ENCODE measurements around the gene ASNS. TPM values are rescaled to one million over a fixed set of nuclear protein-coding genes. Genes with fewer than 3 reads are reported as not detected.

ASNS gene
- total and polyA plus RNA-seq, 10 of the 15 experiments (the other 5 are each of a cell fraction or from before 2014, with no cell fraction given) = 33.1 to 105 (median 67.4) TPM

GRCh38 chr7:97842006-97842405, 30.2 kb downstream of the ASNS start:
- no peak overlapping the region for H2AFZ ChIP-seq (ENCODE audit: control insufficient read depth, low read depth, low read length)
- BruUV-seq (replicated peaks) = no TSS peak
- DNase-seq (ENCODE audit: low read depth, low spot score) (no peak), ATAC-seq (no peak), FAIRE-seq (no peak)
- H3K4me2 ChIP-seq (ENCODE audit: control insufficient read depth, insufficient read depth) = no peak overlapping the region
- H3K9me3 ChIP-seq (replicated peaks; ENCODE audit: control insufficient read depth, insufficient read depth, low read length) = no peaks in the 10 kb centered on the region
- no peaks in the 10 kb centered on the region for H3K4me1 ChIP-seq (ENCODE audit: control insufficient read depth, insufficient read depth, low read length)
- H3K79me2 ChIP-seq (ENCODE audit: control insufficient read depth, insufficient read depth, low read length) = no peaks in the 10 kb centered on the region
- ChIA-PET RAD21 (ENCODE audit: unreplicated experiment) (no interaction called here), POLR2A (no interaction called here), CTCF (interaction anchor here (1.6 kb wide), 1 partner anchor 343 kb away, joined by 4 read pairs; no protein-coding TSS in a partner anchor), SMC1A (ENCODE audit: uncharacterized antibody, unreplicated experiment) (interaction anchor here (0.9 to 1.3 kb wide), 3 partner anchors 11 to 740 kb away, joined by 3 read pairs; no protein-coding TSS in a partner anchor)
- H3K27ac ChIP-seq (ENCODE audit: control insufficient read depth, insufficient read depth) = no peak overlapping the region
- in situ Hi-C loops (cut with MboI) (no loop called here), intact Hi-C loops (cut with micrococcal nuclease; ENCODE audit: unreplicated experiment) (no loop called here)
- H3K4me3 ChIP-seq = no peak overlapping the region
- no peak overlapping the region for H3K9ac ChIP-seq (ENCODE audit: control insufficient read depth, insufficient read depth, low read length)
- H4K20me1 ChIP-seq (ENCODE audit: control insufficient read depth, insufficient read depth) = no peaks in the 10 kb centered on the region
- WGBS (ENCODE audit: insufficient coverage, insufficient replicate concordance, low lambda C conversion rate, missing lambda C conversion rate) = 77% methylated on average over 6 of the region's 6 CpGs
- no peaks in the 10 kb centered on the region for H3K27me3 ChIP-seq (replicated peaks in 1 of 2; ENCODE audit: control insufficient read depth in 2 of 2, insufficient read depth in 2 of 2, low read length in 1 of 2)
- H3K36me3 ChIP-seq (ENCODE audit: control insufficient read depth in 2 of 2, insufficient read depth in 2 of 2, low read length in 1 of 2) = no peaks in the 10 kb centered on the region
- TF ChIP-seq TCF7 (IDR thresholded peaks at IDR 0.05; ENCODE audit: borderline replicate concordance) (no peak), MYC (IDR thresholded peaks at IDR 0.05; ENCODE audit: insufficient read depth, insufficient read length, insufficient replicate concordance, low read length, severe bottlenecking) (no peak), CEBPB (IDR thresholded peaks at IDR 0.05; ENCODE audit: borderline replicate concordance in 1 of 2, low read depth in 2 of 2, low read length in 2 of 2) (no peak), MTA2 (IDR thresholded peaks at IDR 0.05; ENCODE audit: low read depth) (no peak), FOXK2 (IDR thresholded peaks at IDR 0.05) (no peak), SPI1 (IDR thresholded peaks at IDR 0.05; ENCODE audit: borderline replicate concordance, insufficient read depth, low read depth, low read length) (no peak), FOS (IDR thresholded peaks at IDR 0.05; ENCODE audit: borderline replicate concordance, extremely low read depth, insufficient read length) (no peak), MEF2B (IDR thresholded peaks at IDR 0.05; ENCODE audit: partially characterized antibody, poor library complexity, severe bottlenecking) (no peak), HDAC2 (IDR thresholded peaks at IDR 0.05) (no peak)
- TF ChIP-seq, protein P1, sequence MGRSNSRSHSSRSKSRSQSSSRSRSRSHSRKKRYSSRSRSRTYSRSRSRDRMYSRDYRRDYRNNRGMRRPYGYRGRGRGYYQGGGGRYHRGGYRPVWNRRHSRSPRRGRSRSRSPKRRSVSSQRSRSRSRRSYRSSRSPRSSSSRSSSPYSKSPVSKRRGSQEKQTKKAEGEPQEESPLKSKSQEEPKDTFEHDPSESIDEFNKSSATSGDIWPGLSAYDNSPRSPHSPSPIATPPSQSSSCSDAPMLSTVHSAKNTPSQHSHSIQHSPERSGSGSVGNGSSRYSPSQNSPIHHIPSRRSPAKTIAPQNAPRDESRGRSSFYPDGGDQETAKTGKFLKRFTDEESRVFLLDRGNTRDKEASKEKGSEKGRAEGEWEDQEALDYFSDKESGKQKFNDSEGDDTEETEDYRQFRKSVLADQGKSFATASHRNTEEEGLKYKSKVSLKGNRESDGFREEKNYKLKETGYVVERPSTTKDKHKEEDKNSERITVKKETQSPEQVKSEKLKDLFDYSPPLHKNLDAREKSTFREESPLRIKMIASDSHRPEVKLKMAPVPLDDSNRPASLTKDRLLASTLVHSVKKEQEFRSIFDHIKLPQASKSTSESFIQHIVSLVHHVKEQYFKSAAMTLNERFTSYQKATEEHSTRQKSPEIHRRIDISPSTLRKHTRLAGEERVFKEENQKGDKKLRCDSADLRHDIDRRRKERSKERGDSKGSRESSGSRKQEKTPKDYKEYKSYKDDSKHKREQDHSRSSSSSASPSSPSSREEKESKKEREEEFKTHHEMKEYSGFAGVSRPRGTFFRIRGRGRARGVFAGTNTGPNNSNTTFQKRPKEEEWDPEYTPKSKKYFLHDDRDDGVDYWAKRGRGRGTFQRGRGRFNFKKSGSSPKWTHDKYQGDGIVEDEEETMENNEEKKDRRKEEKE (IDR thresholded peaks at IDR 0.05) = no peak
- TF ChIP-seq, protein P2, sequence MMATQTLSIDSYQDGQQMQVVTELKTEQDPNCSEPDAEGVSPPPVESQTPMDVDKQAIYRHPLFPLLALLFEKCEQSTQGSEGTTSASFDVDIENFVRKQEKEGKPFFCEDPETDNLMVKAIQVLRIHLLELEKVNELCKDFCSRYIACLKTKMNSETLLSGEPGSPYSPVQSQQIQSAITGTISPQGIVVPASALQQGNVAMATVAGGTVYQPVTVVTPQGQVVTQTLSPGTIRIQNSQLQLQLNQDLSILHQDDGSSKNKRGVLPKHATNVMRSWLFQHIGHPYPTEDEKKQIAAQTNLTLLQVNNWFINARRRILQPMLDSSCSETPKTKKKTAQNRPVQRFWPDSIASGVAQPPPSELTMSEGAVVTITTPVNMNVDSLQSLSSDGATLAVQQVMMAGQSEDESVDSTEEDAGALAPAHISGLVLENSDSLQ (IDR thresholded peaks at IDR 0.05) = no peak
- TF ChIP-seq, protein P3, sequence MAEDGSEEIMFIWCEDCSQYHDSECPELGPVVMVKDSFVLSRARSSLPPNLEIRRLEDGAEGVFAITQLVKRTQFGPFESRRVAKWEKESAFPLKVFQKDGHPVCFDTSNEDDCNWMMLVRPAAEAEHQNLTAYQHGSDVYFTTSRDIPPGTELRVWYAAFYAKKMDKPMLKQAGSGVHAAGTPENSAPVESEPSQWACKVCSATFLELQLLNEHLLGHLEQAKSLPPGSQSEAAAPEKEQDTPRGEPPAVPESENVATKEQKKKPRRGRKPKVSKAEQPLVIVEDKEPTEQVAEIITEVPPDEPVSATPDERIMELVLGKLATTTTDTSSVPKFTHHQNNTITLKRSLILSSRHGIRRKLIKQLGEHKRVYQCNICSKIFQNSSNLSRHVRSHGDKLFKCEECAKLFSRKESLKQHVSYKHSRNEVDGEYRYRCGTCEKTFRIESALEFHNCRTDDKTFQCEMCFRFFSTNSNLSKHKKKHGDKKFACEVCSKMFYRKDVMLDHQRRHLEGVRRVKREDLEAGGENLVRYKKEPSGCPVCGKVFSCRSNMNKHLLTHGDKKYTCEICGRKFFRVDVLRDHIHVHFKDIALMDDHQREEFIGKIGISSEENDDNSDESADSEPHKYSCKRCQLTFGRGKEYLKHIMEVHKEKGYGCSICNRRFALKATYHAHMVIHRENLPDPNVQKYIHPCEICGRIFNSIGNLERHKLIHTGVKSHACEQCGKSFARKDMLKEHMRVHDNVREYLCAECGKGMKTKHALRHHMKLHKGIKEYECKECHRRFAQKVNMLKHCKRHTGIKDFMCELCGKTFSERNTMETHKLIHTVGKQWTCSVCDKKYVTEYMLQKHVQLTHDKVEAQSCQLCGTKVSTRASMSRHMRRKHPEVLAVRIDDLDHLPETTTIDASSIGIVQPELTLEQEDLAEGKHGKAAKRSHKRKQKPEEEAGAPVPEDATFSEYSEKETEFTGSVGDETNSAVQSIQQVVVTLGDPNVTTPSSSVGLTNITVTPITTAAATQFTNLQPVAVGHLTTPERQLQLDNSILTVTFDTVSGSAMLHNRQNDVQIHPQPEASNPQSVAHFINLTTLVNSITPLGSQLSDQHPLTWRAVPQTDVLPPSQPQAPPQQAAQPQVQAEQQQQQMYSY (CRISPR knock-in tag; IDR thresholded peaks at IDR 0.05) = no peak
- TF ChIP-seq, protein P4, sequence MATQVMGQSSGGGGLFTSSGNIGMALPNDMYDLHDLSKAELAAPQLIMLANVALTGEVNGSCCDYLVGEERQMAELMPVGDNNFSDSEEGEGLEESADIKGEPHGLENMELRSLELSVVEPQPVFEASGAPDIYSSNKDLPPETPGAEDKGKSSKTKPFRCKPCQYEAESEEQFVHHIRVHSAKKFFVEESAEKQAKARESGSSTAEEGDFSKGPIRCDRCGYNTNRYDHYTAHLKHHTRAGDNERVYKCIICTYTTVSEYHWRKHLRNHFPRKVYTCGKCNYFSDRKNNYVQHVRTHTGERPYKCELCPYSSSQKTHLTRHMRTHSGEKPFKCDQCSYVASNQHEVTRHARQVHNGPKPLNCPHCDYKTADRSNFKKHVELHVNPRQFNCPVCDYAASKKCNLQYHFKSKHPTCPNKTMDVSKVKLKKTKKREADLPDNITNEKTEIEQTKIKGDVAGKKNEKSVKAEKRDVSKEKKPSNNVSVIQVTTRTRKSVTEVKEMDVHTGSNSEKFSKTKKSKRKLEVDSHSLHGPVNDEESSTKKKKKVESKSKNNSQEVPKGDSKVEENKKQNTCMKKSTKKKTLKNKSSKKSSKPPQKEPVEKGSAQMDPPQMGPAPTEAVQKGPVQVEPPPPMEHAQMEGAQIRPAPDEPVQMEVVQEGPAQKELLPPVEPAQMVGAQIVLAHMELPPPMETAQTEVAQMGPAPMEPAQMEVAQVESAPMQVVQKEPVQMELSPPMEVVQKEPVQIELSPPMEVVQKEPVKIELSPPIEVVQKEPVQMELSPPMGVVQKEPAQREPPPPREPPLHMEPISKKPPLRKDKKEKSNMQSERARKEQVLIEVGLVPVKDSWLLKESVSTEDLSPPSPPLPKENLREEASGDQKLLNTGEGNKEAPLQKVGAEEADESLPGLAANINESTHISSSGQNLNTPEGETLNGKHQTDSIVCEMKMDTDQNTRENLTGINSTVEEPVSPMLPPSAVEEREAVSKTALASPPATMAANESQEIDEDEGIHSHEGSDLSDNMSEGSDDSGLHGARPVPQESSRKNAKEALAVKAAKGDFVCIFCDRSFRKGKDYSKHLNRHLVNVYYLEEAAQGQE (IDR thresholded peaks at IDR 0.05; ENCODE audit: low read depth, low read length) = no peak

Data from GM12878 (cell line).